K562 (cell line): ENCODE data around the gene CYTH1. TPM values are rescaled to one million over a fixed set of nuclear protein-coding genes. Genes with fewer than 3 reads are reported as not detected.

Experiments
- ATAC-seq: fragments of 200-7000 bp; cut with Tn5 transposase; 3 replicates; pipeline ENCODE4 v1.9.1; 2020; ENCODE audit warnings: moderate library complexity
- BruUV-seq: library from RNA; stranded (reverse); fragments of 400-500 nt; replicated peaks from 2 replicates; lab custom pipeline; 2021; lab: Mats Ljungman, UMichigan
- CTCF ChIA-PET: fragments of 300-600 bp; formaldehyde crosslinking; extraction: SDS; loops from one replicate; lab custom pipeline; 2021; ENCODE audit warnings: low intra/inter-chr PET ratio; lab: Yijun Ruan, JAX
- POLR2A ChIA-PET: fragments of 300-600, 350-650 bp; sonication (Branson Sonifier 250); formaldehyde crosslinking; extraction: SDS; loops from one replicate; lab custom pipeline; 2021; ENCODE audit warnings: antibody characterized with exemption, inconsistent platforms; lab: Yijun Ruan, JAX
- DNase-seq, 4 experiments: peaks; one replicate each; pipeline versions ENCODE4 v3.0.0 to v3.0.0-alpha.2; 2011 to 2018; ENCODE audit warnings: low spot score in 3 of 4, mixed read lengths in 3 of 4; ENCODE audit errors: extremely low read depth in 1 of 4
- FAIRE-seq: peaks from 2 replicates; lab custom pipeline; 2011; peaks lifted over from hg19 to GRCh38; lab: Jason Lieb, UNC
- H2AFZ ChIP-seq: 2 replicates; pipeline ENCODE4 v1.6.0; 2011; ENCODE audit warnings: low read depth, low read length, control low read depth, inconsistent platforms
- H3K27ac ChIP-seq: fragments of 200-600 bp; 3 replicates; pipeline ENCODE4 v1.8.0; 2011; ENCODE audit warnings: low read depth, mild to moderate bottlenecking, control low read depth, inconsistent platforms, low read length, moderate library complexity, mixed read lengths; ENCODE audit errors: extremely low read depth
- H3K27me3 ChIP-seq, 2 experiments: fragments of 300-600 bp in 1 of 2; 2 replicates in 1 of 2; 3 replicates in 1 of 2; pipeline versions ENCODE4 v1.6.0 to v1.8.0; 2011; ENCODE audit warnings: inconsistent platforms in 2 of 2, low read length in 2 of 2, mild to moderate bottlenecking in 1 of 2, mixed read lengths in 1 of 2, moderate library complexity in 1 of 2; ENCODE audit not compliant: control insufficient read depth in 2 of 2, insufficient read depth in 2 of 2
- H3K36me3 ChIP-seq: fragments of 300-600 bp; 3 replicates; pipeline ENCODE4 v1.8.0; 2011; ENCODE audit warnings: mild to moderate bottlenecking, low read length, inconsistent platforms; ENCODE audit not compliant: control insufficient read depth, insufficient read depth
- H3K4me1 ChIP-seq, 2 experiments: fragments of 200-600 bp in 1 of 2; replicated peaks in 1 of 2; 2 replicates in 1 of 2; 3 replicates in 1 of 2; pipeline versions ENCODE4 v1.5.1 to v1.8.0; 2011; ENCODE audit warnings: inconsistent platforms in 2 of 2, low read length in 2 of 2, mild to moderate bottlenecking in 1 of 2, mixed read lengths in 1 of 2, moderate library complexity in 1 of 2; ENCODE audit not compliant: control insufficient read depth in 2 of 2, insufficient read depth in 2 of 2
- H3K4me2 ChIP-seq: 2 replicates; pipeline ENCODE4 v1.6.1; 2011; ENCODE audit warnings: low read length, control low read depth, inconsistent platforms, mixed read lengths; ENCODE audit not compliant: insufficient read depth
- H3K4me3 ChIP-seq: fragments of 200-600 bp; sonication (generic), shearing (Covaris generic); 2 replicates; pipeline ENCODE4 v1.5.1; 2016; ENCODE audit warnings: control low read depth, inconsistent platforms
- H3K79me2 ChIP-seq: fragments of 200-600 bp; 3 replicates; pipeline ENCODE4 v1.8.0; 2011; ENCODE audit warnings: low read length, inconsistent platforms; ENCODE audit not compliant: control insufficient read depth, insufficient read depth
- H3K9ac ChIP-seq, 2 experiments: 2 replicates each; pipeline versions ENCODE4 v1.6.0 to v1.6.1; 2011; ENCODE audit warnings: low read depth in 2 of 2, low read length in 2 of 2, control low read depth in 1 of 2, inconsistent platforms in 1 of 2, mild to moderate bottlenecking in 1 of 2, mixed read lengths in 1 of 2; ENCODE audit not compliant: insufficient read depth in 1 of 2
- H3K9me1 ChIP-seq: one replicate; pipeline ENCODE4 v1.6.0; 2011; ENCODE audit warnings: inconsistent platforms, mild to moderate bottlenecking, low read length, moderate library complexity; ENCODE audit not compliant: control insufficient read depth, insufficient read depth
- H3K9me3 ChIP-seq: replicated peaks from 2 replicates; pipeline ENCODE4 v1.5.1; 2011; ENCODE audit warnings: low read depth, low read length, inconsistent platforms; ENCODE audit not compliant: control insufficient read depth, insufficient read depth
- H4K20me1 ChIP-seq: replicated peaks from 2 replicates; pipeline ENCODE4 v1.6.1; 2011; ENCODE audit warnings: low read length, inconsistent platforms, mixed read lengths; ENCODE audit not compliant: control insufficient read depth, insufficient read depth
- POLR2G ChIP-seq: fragments of 200-400 bp; formaldehyde crosslinking; IDR thresholded peaks from 2 replicates; pipeline ENCODE4 v1.6.1; 2017; ENCODE audit warnings: low read depth, mild to moderate bottlenecking, antibody characterized with exemption, low read length, moderate library complexity
- ZBTB17 ChIP-seq: fragments of 450-650 bp; formaldehyde crosslinking; IDR thresholded peaks from 2 replicates; pipeline ENCODE4 v1.4.0; 2020; ENCODE audit warnings: mild to moderate bottlenecking
- ZFPM2 ChIP-seq: fragments of 250-450 bp; sonication (Bioruptor Pico); IDR thresholded peaks from 2 replicates; pipeline ENCODE4 v1.5.1; 2022; ENCODE audit warnings: mild to moderate bottlenecking
- ZNF212 ChIP-seq: fragments of 450-650 bp; formaldehyde crosslinking; IDR thresholded peaks from 2 replicates; pipeline ENCODE4 v1.4.0; 2020; ENCODE audit warnings: mild to moderate bottlenecking
- WGBS: fragments of 100-300 bp; shearing (Covaris generic); methylation state at CpG from one replicate; pipeline ENCODE4 v1.1.6; 2016; ENCODE audit warnings: low coverage, mixed read lengths; ENCODE audit not compliant: insufficient coverage; ENCODE audit errors: missing lambda C conversion rate; 5-methylcytosine and 5-hydroxymethylcytosine counted together
- in situ Hi-C: fragments of 300-500 bp; cut with MboI; formaldehyde crosslinking; loops from 4 replicates; pipeline ENCODE4 v1.15.0; 2018; ENCODE audit warnings: inconsistent platforms, mixed read lengths
- intact Hi-C: fragments of 100-400 bp; cut with micrococcal nuclease; formaldehyde crosslinking; loops from 2 replicates; pipeline ENCODE4 v1.14.2; 2022
- polyA plus RNA-seq, 8 experiments: library from polyadenylated mRNA; depleted of rRNA in 4 of 8; stranded (reverse) in 5 of 8; unstranded in 3 of 8; fragments of >200 nt; fragmentation: Nextera tagmentation in 2 of 8; fragmentation: Illumina TruSeq in 1 of 8; extraction: Ambion mirVana in 2 of 8; extraction: Trizol in 1 of 8; gene quantifications; 2 replicates each; pipeline versions ENCODE4 v1.2.1 to v1.2.3, GENCODE V29; 2011 to 2014; ENCODE audit warnings: inconsistent platforms in 1 of 8, missing spikeins in 1 of 8
- total RNA-seq, 7 experiments: library from RNA; depleted of rRNA in 6 of 7; stranded (reverse); fragments of >200 nt in 6 of 7; fragmentation: Illumina TruSeq in 2 of 7; extraction: Trizol in 2 of 7; gene quantifications; 2 replicates each; pipeline versions ENCODE4 v1.2.1 to v1.2.3, GENCODE V29; 2011 to 2021; ENCODE audit warnings: low replicate concordance in 1 of 7
- TF ChIP-seq, protein P1 (sequence below): fragments of 450-650 bp; IDR thresholded peaks from 2 replicates; pipeline ENCODE4 v1.6.1; 2016; ENCODE audit warnings: missing biosample characterization, missing genetic modification characterization
- TF ChIP-seq, protein P2 (sequence below): fragments of 450-650 bp; IDR thresholded peaks from 2 replicates; pipeline ENCODE4 v1.7.1; 2018; ENCODE audit warnings: mild to moderate bottlenecking, low read depth; ENCODE audit not compliant: partially characterized antibody
- TF ChIP-seq, protein P3 (sequence below), 2 experiments: fragments of 200-800 bp in 1 of 2; sonication (Bioruptor generic) in 1 of 2; sonication (generic) in 1 of 2; formaldehyde crosslinking in 1 of 2; IDR thresholded peaks in 1 of 2; conservative IDR thresholded peaks in 1 of 2; 2 replicates each; pipeline versions ENCODE4 v1.5.0 to v1.6.1; 2016 to 2020; ENCODE audit warnings: missing compliant biosample characterization in 1 of 2, missing genetic modification characterization in 1 of 2, missing genetic modification reagents in 1 of 2
- TF ChIP-seq, protein P4 (sequence below): sonication (generic); formaldehyde crosslinking; IDR thresholded peaks from 2 replicates; pipeline ENCODE4 v1.8.0; 2022; ENCODE audit warnings: missing genetic modification reagents, mild to moderate bottlenecking, moderate library complexity, borderline replicate concordance

The CYTH1 gene
- total and polyA plus RNA-seq, 9 of the 15 experiments (the other 6 are each of a cell fraction or from before 2014, with no cell fraction given) = 0.52 to 27.7 (median 16.8) TPM

DNA sequence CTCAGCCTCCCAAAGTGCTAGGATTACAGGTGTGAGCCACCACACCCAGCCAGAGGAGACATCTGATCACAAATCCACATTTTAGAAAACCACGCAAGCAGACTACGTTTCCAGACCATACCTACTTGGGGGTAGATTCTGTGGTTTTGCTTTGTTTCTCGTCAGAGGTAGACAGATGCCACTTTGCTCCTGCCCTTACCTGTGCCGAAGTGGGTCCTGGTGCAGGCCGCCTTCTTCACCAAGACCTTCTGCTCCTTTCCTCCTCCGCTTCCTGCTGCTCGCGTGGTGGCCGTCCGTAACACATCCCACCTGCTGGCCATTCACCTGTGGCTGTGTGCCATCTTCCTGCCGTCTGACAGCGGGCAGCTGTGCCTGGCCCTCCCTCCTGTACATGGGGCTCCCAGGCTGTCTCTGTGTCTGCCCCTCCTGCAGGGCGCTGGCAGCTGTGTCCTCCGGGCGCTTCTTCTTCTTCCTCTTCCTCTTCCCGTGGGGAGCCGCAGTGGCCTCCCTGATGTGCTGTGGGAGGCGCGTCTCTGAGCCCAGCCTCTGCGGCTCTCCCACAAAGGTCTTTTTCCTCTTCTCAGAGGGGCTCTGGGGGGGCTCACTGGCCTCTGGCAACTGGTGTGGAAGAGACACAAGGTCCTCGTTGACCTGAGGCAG lies 21.2 kb upstream of the CYTH1 start:
- CTCF ChIA-PET = no interaction called here
- 91% methylated on average over 14 of the region's 21 CpGs for WGBS
- in situ Hi-C loops = no loop called here

DNA sequence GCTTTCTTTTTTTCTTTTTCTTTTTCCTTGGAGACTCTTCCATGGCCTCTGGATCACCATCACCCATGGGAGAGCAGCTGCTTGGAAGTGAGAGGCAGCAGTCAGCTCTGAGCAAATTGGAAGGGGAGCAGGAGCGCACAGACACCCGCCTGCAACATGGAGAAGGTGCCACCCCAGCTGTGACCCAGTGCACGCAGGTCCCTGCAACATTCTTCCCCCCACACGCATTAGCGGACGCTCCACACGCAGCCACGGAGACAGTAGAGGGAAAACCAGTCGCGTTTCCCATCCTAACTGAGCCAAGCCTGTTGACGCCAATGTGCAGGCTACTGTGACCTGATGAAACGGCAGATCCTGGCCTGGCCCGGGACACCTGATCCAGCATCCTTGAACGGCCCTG lies 20.4 kb upstream of the CYTH1 start:
- WGBS = 97% methylated on average over 10 of the region's 14 CpGs
- DNase-seq (no peak), FAIRE-seq (no peak), ATAC-seq (no peak)
- ChIA-PET POLR2A (interaction anchor here (0.6 kb wide), 1 partner anchor 97 kb away, joined by 3 read pairs; no protein-coding TSS in a partner anchor), CTCF (no interaction called here)
- Histone ChIP-seq H3K79me2 (no peaks in the 10 kb centered on the region), H4K20me1 (peaks cover 6% of the 10 kb centered on the region; the same call in 1 of the 2 replicates), H3K27me3 (no peaks in the 10 kb centered on the region), H3K27ac (no peak overlapping the region), H3K9ac (peak overlapping the region in 1 of 2 experiments; percentile 35; a peak in 1 of 4 replicates), H3K4me1 (no peaks in the 10 kb centered on the region; a peak in 1 of 5 replicates), H2AFZ (no peak overlapping the region), H3K36me3 (peaks cover 91% of the 10 kb centered on the region), H3K9me1 (no peaks in the 10 kb centered on the region), H3K4me2 (no peak overlapping the region), H3K9me3 (no peaks in the 10 kb centered on the region), H3K4me3 (no peak overlapping the region)
- in situ Hi-C loops = no loop called here
- no TSS peak for BruUV-seq
- intact Hi-C loops = no loop called here
- TF ChIP-seq ZFPM2 = no peak
- TF ChIP-seq, protein P1, sequence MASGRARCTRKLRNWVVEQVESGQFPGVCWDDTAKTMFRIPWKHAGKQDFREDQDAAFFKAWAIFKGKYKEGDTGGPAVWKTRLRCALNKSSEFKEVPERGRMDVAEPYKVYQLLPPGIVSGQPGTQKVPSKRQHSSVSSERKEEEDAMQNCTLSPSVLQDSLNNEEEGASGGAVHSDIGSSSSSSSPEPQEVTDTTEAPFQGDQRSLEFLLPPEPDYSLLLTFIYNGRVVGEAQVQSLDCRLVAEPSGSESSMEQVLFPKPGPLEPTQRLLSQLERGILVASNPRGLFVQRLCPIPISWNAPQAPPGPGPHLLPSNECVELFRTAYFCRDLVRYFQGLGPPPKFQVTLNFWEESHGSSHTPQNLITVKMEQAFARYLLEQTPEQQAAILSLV (tag) = no peak
- TF ChIP-seq, protein P2, sequence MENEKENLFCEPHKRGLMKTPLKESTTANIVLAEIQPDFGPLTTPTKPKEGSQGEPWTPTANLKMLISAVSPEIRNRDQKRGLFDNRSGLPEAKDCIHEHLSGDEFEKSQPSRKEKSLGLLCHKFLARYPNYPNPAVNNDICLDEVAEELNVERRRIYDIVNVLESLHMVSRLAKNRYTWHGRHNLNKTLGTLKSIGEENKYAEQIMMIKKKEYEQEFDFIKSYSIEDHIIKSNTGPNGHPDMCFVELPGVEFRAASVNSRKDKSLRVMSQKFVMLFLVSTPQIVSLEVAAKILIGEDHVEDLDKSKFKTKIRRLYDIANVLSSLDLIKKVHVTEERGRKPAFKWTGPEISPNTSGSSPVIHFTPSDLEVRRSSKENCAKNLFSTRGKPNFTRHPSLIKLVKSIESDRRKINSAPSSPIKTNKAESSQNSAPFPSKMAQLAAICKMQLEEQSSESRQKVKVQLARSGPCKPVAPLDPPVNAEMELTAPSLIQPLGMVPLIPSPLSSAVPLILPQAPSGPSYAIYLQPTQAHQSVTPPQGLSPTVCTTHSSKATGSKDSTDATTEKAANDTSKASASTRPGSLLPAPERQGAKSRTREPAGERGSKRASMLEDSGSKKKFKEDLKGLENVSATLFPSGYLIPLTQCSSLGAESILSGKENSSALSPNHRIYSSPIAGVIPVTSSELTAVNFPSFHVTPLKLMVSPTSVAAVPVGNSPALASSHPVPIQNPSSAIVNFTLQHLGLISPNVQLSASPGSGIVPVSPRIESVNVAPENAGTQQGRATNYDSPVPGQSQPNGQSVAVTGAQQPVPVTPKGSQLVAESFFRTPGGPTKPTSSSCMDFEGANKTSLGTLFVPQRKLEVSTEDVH = no peak
- TF ChIP-seq, protein P3, sequence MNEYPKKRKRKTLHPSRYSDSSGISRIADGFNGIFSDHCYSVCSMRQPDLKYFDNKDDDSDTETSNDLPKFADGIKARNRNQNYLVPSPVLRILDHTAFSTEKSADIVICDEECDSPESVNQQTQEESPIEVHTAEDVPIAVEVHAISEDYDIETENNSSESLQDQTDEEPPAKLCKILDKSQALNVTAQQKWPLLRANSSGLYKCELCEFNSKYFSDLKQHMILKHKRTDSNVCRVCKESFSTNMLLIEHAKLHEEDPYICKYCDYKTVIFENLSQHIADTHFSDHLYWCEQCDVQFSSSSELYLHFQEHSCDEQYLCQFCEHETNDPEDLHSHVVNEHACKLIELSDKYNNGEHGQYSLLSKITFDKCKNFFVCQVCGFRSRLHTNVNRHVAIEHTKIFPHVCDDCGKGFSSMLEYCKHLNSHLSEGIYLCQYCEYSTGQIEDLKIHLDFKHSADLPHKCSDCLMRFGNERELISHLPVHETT (CRISPR knock-in tag; conservative IDR thresholded peaks at IDR 0.05 in 1 of 2, IDR thresholded peaks at IDR 0.05 in 1 of 2) = no peak
- no peak for TF ChIP-seq ZNF212 (CRISPR knock-in tag)

More for the DNA sequence above, 21.2 kb upstream of the CYTH1 start:
- H3K79me2 ChIP-seq = no peaks in the 10 kb centered on the region
- no peak for FAIRE-seq
- H3K27me3 ChIP-seq = no peaks in the 10 kb centered on the region
- no peaks in the 10 kb centered on the region for H3K9me1 ChIP-seq
- no peak for DNase-seq
- ATAC-seq = no peak
- H3K9ac ChIP-seq = no peak overlapping the region
- intact Hi-C loops = no loop called here
- peaks cover 6% of the 10 kb centered on the region; the same call in 1 of the 2 replicates for H4K20me1 ChIP-seq
- H3K27ac ChIP-seq = no peak overlapping the region
- H3K9me3 ChIP-seq = no peaks in the 10 kb centered on the region
- TF ChIP-seq, protein P4, sequence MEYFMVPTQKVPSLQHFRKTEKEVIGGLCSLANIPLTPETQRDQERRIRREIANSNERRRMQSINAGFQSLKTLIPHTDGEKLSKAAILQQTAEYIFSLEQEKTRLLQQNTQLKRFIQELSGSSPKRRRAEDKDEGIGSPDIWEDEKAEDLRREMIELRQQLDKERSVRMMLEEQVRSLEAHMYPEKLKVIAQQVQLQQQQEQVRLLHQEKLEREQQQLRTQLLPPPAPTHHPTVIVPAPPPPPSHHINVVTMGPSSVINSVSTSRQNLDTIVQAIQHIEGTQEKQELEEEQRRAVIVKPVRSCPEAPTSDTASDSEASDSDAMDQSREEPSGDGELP (CRISPR knock-in tag) = no peak
- TF ChIP-seq ZBTB17 (CRISPR knock-in tag) (no peak), POLR2G (0 out of 2 replicates have a peak, but pooled peaks have one; percentile 37)
- peaks cover 91% of the 10 kb centered on the region for H3K36me3 ChIP-seq
- BruUV-seq = no TSS peak
- no peaks in the 10 kb centered on the region; a peak in 1 of 5 replicates for H3K4me1 ChIP-seq
- H3K4me2 ChIP-seq = no peak overlapping the region
- H3K4me3 ChIP-seq = no peak overlapping the region
- POLR2A ChIA-PET = no interaction called here
- no peak overlapping the region for H2AFZ ChIP-seq
